HG03558 (cell line): ENCODE measurements around the gene RARA.
"Not testable (repeated sequence)": the region's sequence is repeated elsewhere in the genome, so short reads cannot be mapped to it uniquely, and the experiment has no call there.

ENCODE experiments used
- ATAC-seq: cut with Tn5 transposase; IDR thresholded peaks from one replicate; pipeline ENCODE4 v1.9.1; 2021; ENCODE audit warnings: moderate number of reproducible peaks; ENCODE audit not compliant: unreplicated experiment; ENCODE audit errors: extremely low read depth

Gene RARA

DNA sequence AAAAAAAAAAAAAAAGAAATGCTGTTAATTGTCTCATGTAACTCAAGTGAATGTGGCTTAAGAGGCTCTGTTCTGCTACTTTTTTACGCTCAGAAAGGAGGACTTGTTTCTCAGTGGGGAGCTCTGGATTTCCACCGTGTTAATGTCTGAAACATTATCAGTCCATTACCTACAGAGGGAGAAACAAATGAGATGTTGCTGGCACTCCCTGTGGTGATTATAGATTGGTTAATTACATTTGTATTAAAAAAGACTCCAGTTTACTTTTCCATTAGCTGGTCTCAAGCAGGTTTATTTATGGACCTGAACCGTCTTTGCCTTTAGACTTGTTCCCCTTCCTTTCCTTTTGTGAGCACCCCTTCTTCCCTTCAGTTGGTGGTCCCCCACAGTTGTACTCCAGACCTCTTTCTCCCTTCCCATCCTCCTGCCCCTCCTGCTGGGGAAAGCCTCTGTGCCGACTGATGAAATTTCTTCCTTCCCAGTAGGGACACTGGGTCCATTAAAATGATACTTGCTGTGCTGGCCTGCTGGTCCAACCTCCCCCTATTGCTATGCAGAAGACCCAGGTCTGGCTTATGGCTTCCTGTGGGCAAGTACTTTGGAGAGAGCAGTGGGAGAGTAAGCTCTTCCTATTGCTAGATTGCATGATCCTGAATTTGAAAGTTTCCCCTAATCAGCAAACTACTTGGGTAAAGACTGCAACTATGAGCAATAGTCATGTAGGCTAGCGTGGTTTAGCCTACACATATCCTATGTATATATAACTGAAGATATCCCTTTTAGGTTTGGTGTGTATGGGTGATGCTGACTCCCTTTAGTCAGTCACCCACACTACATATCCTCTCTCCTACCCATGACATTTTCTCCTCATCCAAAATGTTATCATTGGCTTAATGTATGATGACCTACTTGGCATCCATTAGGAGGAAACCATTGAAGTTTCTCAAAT lies 13.2 kb upstream of the RARA start:
- ATAC-seq: no peak

DNA sequence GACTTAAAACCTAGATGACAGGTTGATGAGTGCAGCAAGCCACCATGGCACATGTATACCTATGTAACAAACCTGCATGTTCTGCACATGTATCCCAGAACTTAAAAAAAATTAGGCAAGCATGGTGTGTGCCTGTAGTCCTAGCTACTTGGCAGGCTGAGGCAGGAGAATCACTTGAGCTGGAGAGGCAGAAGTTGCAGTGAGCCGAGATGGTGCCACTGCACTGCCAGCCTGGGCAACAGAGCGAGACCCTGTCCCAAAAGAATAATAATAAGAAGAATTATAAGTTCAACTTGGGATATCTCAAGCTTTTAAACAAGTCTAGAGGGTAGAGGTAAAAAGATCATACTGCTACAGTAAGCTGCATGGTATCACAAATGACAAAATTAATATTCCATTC lies 11.5 kb upstream of the RARA start:
- no peak for ATAC-seq

DNA sequence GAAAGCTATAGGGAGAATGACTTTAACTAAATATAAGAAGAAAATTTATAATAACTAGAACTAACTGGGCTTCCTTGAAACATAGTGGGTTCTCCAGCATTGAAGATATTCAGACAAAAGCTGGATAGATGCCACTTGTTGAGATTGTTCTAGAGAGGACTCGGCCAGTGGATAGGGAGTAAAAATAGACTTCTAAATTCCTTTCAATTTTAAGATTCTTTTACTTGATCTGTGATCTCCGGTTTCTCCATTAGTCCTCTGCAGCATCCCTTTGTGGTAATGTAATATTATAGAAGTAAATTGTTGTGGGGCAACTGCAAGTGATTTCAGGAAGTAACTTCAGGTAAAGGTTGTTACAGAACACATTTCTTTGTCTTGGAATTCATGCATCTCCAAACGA lies 10.3 kb upstream of the RARA start:
- no peak for ATAC-seq

DNA sequence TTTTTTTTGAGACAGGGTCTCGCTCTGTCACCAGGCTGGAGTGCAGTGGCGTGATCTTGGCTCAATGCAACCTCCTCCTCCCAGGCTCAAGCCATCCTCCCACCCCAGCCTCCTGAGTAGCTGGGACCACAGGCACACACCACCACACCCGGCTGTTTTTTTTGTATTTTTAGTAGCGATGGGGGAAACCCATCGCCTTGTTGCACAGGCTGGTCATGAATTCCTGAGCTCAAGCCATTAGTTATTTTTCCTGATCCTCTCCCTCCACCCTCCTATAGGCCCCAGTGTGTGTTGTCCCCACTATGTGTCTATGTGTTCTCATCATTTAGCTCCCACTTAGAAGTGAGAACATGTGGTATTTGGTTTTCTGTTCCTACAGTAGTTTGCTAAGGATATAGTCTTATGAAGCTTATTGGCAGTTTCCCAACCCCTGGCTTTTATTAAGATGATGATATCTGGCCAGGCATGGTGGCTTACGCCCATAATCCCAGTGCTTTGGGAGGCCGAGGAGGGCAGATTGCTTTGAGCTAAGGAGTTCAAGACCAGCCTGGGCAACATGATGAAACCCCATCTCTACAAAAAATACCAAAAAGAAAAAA lies 9.7 kb upstream of the RARA start:
- ATAC-seq: not testable (repeated sequence)

DNA sequence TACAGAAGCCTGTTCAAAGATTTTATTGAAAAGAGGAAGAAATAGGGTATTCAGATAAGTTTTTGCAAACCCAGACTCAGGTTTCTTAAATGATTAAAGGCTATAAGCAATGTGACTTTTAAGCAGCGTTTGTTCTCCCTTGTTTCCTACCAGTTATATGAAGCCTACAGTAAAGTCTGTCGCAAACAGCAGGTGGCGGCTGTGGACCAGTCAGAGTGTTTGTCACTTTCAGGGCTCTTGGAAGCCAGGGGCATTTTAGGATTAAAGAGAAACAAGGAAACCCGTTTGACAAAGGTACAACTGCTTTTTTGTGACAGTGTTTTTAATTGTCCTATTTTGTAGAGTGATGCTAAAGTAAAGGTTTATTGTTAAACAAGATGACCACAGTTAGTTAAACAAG lies 7.7 kb upstream of the RARA start:
- no peak for ATAC-seq

DNA sequence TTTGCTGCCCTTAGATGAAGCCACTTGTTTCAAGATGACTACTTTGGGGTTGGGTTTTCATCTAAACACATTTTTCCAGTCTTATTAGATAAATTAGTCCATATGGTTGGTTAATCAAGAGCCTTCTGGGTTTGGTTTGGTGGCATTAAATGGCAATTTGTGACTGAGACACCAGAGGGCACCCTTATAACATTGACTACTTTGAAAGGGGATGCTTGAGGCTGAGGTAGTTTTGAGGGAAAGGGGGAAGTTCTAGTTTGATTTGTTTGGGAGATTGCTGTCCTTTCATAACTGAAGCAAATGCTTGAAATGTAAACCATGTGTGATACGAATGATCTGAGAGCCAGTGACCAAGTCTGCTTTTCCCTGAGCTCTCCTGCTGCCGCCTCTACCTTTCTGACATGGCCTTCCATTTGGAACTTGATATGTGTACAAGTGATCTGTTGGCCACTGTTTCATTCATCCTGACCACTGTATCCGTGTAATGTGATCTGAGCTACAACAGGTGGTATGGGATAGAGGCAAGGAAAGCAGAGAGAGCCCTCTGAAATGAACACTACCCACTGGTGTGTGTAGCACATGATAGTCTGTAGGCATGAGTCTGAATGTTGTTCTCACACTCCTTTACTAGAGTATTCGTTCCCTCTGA lies 5.8 kb upstream of the RARA start:
- no peak for ATAC-seq

DNA sequence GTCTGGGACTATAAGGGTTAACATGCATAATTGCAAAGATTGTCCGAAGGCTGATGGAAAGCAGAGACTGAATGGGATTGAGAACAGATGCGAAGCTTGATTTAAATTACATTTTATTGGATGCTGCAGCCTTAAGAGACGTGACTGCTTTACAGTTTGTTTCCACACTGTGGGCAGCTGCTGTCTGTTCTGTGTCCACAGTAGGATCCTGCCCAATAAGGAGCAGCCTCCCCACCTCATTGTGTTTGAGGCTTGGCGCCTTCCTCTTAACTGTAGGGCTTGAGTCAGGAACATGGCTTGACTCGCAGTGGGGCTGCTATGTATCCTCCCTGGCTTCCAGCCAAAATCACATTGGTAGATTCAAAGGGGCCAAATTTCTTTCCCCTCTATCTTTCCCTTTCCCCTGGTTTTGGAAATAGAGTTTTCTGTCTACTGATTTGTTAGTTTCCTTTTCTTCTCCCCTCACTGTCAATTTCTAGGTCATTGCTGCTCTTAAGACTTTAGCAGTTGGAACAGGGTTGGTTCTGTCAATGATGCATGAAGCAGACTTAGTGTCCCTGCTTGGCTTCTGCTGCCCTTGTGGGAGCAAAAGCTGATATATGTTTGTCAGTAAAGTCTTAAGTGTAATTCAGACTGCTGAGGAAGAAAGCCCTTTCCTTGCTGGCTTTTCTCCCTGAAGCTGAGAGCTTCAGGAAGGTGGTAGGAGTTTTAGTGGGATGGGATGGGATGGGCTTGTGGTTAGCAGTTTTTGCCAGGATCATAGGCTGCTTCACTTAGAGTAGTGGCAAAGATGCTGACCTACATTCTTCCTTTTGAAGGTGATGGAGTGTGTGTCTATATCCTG lies 5.0 kb upstream of the RARA start:
- no peak for ATAC-seq

DNA sequence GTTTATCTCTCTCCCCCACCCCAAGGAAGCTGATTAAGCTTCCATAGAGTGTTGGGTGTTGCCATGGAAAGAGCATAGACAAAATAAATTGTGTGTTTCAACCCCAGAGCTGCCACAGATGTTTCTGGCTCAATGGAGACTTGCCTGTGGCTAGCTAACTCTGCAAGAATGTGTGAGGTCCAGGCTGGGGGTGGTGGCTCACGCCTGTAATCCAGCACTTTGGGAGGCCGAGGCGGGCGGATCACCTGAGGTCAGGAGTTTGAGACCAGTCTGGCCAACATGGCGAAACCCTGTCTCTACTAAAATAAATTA lies 4.5 kb upstream of the RARA start:
- ATAC-seq: not testable (repeated sequence)

DNA sequence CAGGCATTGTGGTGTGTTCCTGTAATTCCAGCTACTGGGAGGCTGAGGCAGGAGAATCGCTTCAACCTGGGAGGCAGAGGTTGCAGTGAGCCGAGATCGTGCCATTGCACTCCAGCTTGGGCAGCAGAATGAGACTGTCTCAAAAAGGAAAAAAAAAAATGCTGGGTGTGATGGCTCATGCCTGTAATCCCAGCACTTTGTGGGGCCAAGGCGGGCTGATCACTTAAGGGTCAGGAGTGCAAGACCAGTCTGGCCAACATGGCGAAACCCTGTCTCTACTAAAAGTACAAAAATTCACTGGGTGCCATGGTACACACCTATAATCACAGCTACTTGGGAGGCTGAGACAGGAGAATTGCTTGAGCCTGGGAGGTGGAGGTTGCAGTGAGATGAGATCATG lies 4.1 kb upstream of the RARA start:
- not testable (repeated sequence) for ATAC-seq

DNA sequence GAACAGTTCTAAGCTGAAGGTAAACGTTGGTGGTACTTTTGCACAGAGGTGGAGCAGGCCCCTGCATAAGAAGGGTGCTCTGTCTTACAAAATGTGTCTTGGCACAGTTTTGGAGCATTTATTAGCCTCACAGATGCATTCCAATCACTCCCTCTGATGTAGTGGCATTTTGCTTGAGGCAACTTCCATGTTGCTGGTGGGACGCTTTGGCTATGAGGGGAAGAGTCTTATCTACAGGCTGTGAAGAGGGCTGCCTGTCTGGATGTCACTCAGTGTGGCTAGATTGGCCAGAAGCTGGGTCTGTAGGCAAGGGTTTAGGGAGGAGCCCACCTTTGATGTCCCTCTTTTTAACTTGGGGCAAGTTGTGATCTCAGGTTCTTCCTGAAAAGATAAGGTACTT lies 2.6 kb upstream of the RARA start:
- ATAC-seq: no peak

DNA sequence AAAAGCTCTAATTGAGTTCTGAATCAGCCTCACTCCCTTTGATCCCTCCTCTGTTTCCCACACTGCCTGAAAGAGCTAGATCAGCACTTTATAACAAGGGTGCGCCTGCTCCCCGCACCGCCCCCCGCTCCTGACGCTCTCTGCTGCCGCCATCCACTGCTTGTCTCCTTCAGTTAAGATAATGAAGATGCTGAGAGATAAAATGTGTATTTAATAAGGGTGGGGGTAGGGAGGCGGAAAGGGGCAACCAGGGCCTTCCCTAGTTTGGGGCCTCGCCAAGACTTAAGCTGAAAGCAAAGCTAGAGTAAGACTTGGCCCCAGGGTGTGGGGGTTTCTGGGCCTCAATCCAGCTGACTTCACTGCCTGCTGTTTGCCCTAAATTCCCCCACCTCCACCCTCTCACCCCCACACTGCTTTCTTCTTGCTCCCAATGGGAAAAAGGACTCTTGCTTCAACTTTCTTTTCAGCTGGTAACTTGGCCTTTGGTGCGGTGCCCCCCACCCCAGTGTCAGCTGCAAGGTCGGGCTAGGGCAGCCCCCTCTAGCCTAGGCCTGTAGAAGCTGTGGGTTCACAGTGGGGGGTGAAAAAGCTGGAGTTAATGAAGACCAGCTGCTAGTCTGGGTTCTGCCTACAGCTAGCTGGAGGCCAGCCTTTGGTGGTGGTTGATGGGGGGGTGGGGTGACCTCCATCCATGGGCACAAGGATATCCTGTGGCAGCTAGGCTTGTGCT lies 1.8 kb upstream of the RARA start:
- ATAC-seq: no peak

DNA sequence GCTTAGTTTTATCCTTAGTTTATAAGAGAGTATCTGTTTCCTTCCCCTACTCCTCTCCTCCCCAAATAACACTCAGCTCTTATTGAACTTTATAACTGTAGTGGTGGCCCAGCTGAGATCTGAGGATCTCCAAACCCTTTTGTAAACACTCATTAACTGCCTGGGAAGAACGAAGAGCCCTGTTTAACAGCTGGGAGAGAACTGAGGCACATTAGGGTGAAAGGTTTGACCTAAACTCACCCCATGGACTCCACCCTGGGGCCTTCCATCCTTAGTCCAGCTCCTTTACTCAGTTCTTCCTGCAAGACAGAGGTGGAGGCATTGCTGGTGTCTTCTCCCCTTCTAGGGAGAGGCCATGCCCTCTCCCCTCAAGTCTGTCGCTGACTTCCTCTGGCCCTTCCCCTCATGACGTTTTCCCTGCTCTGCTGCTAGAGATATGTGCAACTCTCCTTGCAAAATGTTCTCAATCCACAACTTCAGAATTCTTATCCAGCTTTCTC lies 1.2 kb upstream of the RARA start:
- no peak for ATAC-seq

DNA sequence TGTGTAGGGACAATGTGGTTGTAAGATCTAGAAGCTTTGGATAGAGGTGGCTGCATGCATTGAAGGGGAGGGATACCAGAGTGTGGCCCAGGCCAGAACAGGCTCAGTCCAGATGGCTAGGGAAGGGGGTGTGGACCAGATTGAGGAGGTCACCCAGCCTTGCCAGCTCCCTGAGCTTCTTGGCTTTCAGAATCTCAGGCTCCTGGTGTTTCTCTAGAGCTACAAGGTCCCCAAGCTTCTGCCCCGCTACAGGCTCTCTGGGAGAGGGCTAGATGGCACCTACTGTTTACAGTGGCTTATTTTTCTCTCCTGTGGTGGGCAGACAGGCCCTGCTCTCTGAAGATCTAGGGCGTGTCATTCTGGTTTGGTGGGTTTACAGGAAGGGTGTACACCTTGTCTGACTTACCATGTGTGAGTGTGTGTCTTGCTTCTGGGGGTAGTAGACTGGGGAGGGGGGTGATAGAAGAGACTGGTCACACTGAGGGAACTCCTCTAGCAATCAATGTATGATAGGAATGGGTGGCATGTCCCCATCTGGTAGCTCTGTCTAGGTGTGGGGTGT lies 1.1 kb downstream of the RARA start:
- ATAC-seq: no peak

DNA sequence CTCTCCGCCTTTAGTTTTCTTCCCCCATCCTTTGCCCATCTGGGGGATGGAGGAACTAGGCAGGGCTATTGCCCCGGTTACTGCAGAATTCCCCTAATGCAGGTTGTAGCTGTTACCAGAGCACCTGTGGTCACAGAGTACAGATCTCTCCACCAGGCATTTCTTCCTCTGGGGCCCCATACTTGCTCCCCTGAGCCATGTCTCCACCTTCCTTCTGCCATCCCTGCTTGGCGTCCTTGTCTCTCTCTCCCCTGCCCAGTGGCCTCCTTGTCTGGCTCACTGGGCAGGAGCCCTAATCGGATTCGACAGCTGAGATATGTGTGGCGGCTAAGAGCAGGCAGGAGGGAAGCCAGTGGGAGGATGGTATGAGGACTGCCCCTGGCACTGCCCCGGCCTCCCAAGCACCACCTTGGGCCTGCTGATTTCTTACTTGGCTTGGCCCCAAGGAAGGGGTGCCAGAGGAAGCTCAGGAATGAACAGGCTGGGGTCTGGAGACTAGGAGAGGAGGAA lies 2.0 kb downstream of the RARA start:
- ATAC-seq: no peak

DNA sequence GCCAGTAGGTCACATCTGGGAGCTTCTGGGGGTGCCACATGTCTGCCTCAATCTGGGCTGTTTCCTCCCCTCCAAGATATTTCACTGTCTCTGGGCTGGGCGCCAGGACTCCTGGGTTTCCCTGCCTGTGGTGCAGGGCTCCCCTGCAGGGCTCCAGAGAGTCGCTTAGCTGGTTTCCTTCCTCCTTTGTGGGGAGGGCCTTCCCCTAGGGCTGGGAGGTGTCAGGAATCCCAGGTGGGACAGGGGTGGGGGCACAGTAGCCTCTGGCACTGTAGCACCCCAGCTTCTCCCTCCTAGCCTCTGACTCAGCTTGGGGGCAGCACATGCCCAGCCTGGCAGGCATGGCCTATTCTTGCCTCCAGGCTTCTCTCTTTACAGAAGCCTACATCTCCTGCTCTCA lies 2.6 kb downstream of the RARA start:
- no peak for ATAC-seq

DNA sequence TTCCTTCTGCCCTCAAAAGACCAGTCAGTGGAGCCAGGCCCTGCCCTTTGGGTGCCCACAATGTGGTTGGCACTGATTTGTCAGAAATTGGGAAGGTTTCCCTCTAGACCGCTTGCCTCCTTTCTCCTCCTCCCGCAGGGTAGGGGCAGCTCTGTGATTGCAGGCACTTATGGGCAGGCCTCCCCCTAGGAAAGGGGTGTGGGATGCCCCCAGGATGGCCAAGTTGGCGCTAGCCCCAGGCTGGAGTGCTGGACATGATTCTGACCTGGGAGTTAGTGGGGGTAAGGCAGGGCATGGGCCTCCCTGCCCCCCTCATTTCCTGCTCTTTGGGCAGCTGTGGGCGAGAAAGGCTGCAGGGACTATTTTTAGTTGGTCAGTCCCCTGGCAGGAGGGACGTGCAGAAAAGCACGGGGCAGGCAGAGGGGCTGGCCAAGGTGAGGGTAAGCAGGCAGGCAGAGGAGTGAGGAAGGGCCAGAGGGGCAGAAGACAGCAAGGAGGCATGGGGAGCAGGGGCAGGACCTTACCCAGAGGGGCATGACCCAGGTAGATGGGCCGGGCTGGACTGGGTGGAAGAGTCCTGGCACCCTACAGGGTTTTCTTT lies 3.3 kb downstream of the RARA start:
- no peak for ATAC-seq

DNA sequence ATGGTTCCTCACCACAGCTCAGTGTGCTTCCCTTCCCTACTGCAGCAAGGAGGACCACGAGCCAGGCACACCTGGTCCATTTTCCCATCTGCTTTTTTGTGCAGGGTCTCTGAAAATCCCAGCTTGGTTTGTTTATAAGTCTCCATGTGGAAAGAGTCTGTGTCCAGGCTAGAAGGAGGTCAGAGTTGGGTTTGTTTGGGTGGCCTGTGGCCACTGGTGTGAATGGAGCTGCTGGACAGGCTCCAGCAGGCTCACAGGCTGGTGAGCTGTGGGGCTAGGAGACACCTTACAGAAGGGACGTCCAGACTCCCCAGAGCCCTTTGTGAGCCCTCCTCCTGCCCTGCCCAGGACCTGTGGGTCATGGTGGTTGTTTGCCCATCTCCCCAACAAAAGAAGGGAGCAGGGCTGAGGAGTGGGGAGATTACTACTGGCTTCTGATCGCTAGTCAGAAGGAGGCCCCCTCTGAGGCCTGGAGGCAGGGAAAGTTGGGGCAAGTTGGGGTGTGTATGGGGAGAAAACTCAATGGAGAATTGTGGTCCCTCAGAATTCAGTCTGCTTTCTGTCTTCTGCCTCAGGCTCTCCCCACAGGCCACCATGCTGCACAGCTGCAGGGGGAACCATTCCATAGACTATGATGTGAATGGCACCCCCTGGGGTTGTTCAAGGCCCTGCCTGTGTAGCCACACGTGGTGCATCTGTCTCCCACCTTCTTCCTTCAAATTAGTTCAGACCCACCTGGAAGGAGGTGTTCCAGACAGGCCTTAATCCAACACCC lies 4.1 kb downstream of the RARA start:
- ATAC-seq: no peak
